Measurements from ENCODE around the gene JAKMIP1. TPM values are rescaled to one million over a fixed set of nuclear protein-coding genes. Genes with fewer than 3 reads are reported as not detected.
A peak's percentile ranks its signal among the peaks of the same experiment; 100 is the strongest.

JAKMIP1 gene
- total and polyA plus RNA-seq, 2 of the 13 experiments (the other 11 are each of a cell fraction or from before 2014, with no cell fraction given) = not detected

DNA sequence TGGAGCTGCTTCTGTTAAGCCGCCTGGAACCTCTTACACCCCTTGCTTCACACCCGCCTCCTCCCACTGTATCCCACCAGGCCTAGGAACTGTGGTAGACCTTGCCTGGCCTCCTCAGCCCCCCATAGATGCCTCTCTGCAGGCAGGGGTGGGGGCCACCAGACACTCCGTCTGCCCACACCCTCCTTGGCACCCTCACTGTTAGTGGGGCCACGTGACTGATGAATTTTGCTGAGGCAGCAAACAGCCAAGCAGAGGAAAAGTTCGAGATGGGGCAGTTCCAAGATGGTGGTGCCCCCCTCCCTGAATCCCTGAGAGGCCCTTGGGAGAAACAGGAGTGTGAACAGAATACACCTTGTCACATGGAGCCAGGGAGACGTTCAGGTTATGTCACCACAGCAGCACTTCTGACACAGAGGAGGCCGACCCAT, 141.0 kb downstream of the JAKMIP1 start:
- Histone ChIP-seq H3K9me3 (ENCODE audit: low read length) (peaks cover 45% of the 10 kb centered on the region), H3K27me3 (ENCODE audit: control insufficient read depth in 1 of 2, insufficient read depth in 2 of 2, low read length in 2 of 2) (no peaks in the 10 kb centered on the region), H3K4me1 (ENCODE audit: insufficient read depth, low read length) (no peaks in the 10 kb centered on the region), H3K9ac (ENCODE audit: insufficient read depth, low read depth, low read length) (no peak overlapping the region), H2AFZ (ENCODE audit: low read length) (no peak overlapping the region), H3K4me2 (ENCODE audit: low read depth, low read length) (no peak overlapping the region), H3K4me3 (replicated peaks in 1 of 3; ENCODE audit: insufficient read depth in 1 of 3, low read depth in 2 of 3, low read length in 3 of 3) (no peak overlapping the region), H3K27ac (ENCODE audit: extremely low read length, insufficient read depth, low read length) (no peak overlapping the region), H3K36me3 (replicated peaks in 1 of 2; ENCODE audit: control insufficient read depth in 1 of 2, insufficient read depth in 2 of 2, low read length in 2 of 2) (no peaks in the 10 kb centered on the region), H4K20me1 (ENCODE audit: insufficient read depth, low read length) (no peaks in the 10 kb centered on the region), H3K79me2 (ENCODE audit: insufficient read depth, low read length) (no peaks in the 10 kb centered on the region)
- BruUV-seq (replicated peaks) = no TSS peak
- in situ Hi-C loops (cut with HindIII; ENCODE audit: extremely low pct_ligation_motif_present, low pct_unique_long_range_greater_than_20kb) = no loop called here
- FAIRE-seq (no peak), ATAC-seq (no peak), DNase-seq (ENCODE audit: low spot score) (no peak)
- TF ChIP-seq ZSCAN22 (CRISPR knock-in tag; IDR thresholded peaks at IDR 0.05) (no peak), MAFK (conservative IDR thresholded peaks at IDR 0.05 in 1 of 2, IDR thresholded peaks at IDR 0.05 in 1 of 2; ENCODE audit: low read length in 2 of 2) (peak; percentile 82 to 88), MAFF (IDR thresholded peaks at IDR 0.05; ENCODE audit: low read depth, low read length) (peak; percentile 77)
- ChIA-PET POLR2A (no interaction called here), CTCF (ENCODE audit: low intra/inter-chr PET ratio, low total read pairs) (no interaction called here)
- WGBS (ENCODE audit: low lambda C conversion rate) = 30% methylated on average over 5 of the region's 7 CpGs
- intact Hi-C loops (cut with micrococcal nuclease; ENCODE audit: unreplicated experiment) = no loop called here

DNA sequence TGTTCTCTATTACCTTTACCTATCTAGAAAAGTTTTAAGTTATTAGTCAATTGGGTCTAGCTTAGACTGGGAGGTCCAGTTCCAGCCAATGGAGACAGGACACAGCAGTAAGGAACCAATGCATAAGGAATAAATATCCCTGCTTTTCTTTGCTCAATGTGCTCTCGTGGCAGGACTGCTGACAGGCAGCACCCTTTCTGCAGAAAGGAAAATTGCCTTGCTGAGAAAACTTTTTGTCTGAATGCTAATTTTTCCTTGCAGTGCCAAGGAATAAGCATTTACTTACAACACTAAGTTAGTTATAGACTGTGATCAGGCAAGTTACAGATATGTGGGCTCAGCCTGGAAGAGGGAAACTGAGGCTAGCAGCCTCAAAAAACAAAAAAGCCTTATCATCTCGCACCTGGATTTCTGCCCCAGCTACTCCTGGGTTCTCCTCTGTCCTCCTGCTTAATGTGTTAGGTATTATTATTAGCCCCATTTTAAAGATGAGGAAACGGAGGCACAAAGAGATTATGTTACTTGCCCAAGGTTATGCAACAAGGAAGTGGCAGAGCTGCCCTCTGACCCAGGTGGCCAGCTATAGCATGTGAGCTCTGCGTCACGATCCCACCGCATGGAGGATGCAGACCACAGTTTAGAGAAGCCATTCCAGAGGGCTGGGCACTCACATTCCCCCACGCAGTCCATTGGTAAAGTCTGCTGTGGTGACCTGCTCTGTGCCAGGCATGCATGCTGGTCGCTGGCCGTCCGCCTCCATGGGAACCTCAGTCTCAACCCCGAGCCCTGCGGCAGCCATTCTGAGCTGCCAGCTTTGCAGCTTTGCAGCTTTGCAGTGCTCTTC, 141.6 kb downstream of the JAKMIP1 start:
- WGBS (ENCODE audit: low lambda C conversion rate) = 49% methylated on average over 6 of the region's 12 CpGs
- ChIA-PET CTCF (ENCODE audit: low intra/inter-chr PET ratio, low total read pairs) (no interaction called here), POLR2A (no interaction called here)
- no TSS peak for BruUV-seq (replicated peaks)
- Histone ChIP-seq H3K4me1 (ENCODE audit: insufficient read depth, low read length) (no peaks in the 10 kb centered on the region), H3K27ac (ENCODE audit: extremely low read length, insufficient read depth, low read length) (no peak overlapping the region), H3K79me2 (ENCODE audit: insufficient read depth, low read length) (no peaks in the 10 kb centered on the region), H3K4me2 (ENCODE audit: low read depth, low read length) (no peak overlapping the region), H2AFZ (ENCODE audit: low read length) (no peak overlapping the region), H3K9me3 (ENCODE audit: low read length) (peaks cover 45% of the 10 kb centered on the region), H3K4me3 (replicated peaks in 1 of 3; ENCODE audit: insufficient read depth in 1 of 3, low read depth in 2 of 3, low read length in 3 of 3) (no peak overlapping the region), H3K9ac (ENCODE audit: insufficient read depth, low read depth, low read length) (no peak overlapping the region), H4K20me1 (ENCODE audit: insufficient read depth, low read length) (no peaks in the 10 kb centered on the region), H3K27me3 (ENCODE audit: control insufficient read depth in 1 of 2, insufficient read depth in 2 of 2, low read length in 2 of 2) (no peaks in the 10 kb centered on the region), H3K36me3 (replicated peaks in 1 of 2; ENCODE audit: control insufficient read depth in 1 of 2, insufficient read depth in 2 of 2, low read length in 2 of 2) (no peaks in the 10 kb centered on the region)
- TF ChIP-seq DNMT3B (CRISPR knock-in tag; conservative IDR thresholded peaks at IDR 0.05) (no peak), ZNF562 (CRISPR knock-in tag; IDR thresholded peaks at IDR 0.05; ENCODE audit: borderline replicate concordance) (peak; percentile 98)
- TF ChIP-seq, protein P1, sequence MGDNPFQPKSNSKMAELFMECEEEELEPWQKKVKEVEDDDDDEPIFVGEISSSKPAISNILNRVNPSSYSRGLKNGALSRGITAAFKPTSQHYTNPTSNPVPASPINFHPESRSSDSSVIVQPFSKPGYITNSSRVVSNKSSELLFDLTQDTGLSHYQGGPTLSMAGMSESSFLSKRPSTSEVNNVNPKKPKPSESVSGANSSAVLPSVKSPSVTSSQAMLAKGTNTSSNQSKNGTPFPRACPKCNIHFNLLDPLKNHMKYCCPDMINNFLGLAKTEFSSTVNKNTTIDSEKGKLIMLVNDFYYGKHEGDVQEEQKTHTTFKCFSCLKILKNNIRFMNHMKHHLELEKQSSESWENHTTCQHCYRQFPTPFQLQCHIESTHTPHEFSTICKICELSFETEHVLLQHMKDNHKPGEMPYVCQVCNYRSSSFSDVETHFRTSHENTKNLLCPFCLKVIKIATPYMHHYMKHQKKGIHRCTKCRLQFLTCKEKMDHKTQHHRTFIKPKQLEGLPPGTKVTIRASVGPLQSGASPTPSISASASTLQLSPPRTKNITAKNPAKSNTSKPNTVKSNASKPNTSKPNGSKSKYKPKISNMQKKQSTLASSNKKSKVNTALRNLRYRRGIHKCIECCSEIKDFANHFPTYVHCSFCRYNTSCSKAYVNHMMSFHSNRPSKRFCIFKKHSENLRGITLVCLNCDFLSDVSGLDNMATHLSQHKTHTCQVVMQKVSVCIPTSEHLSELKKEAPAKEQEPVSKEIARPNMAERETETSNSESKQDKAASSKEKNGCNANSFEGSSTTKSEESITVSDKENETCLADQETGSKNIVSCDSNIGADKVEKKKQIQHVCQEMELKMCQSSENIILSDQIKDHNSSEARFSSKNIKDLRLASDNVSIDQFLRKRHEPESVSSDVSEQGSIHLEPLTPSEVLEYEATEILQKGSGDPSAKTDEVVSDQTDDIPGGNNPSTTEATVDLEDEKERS (CRISPR knock-in tag; IDR thresholded peaks at IDR 0.05) = 0 out of 2 replicates have a peak, but pooled peaks have one; percentile 55
- in situ Hi-C loops (cut with HindIII; ENCODE audit: extremely low pct_ligation_motif_present, low pct_unique_long_range_greater_than_20kb) (no loop called here), intact Hi-C loops (cut with micrococcal nuclease; ENCODE audit: unreplicated experiment) (no loop called here)
- DNase-seq (ENCODE audit: low spot score) = no peak
- no peak for ATAC-seq
- FAIRE-seq = no peak
